ENCODE results near the gene MOB2. TPM values are rescaled to one million over a fixed set of nuclear protein-coding genes. Genes with fewer than 3 reads are reported as not detected.
A peak's percentile ranks its signal among the peaks of the same experiment; 100 is the strongest.
"Not testable (repeated sequence)": the region's sequence is repeated elsewhere in the genome, so short reads cannot be mapped to it uniquely, and the experiment has no call there.

The MOB2 gene
- total RNA-seq, 1 experiment from 2014 or later = 15.2 TPM

DNA sequence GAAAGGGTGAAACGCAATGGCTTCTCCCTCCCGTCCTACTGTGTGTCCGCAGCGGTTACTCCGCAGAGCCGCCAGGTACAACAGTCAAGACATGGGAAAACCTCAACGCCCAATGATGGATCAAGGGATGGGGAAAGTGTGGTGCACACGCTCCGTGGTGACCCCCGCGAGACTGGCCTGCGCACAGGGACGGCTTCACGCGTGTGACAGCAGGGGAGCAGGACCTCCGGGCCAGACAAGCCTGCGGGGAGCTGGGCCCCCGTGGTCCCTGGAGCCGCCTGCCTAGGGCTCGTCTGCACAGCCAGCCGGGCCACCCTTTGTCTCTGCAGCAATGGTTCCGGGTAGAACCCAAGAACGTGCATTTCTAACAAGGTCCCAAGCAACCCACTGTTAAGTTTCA lies 31.7 kb upstream of the MOB2 start:
- DNase-seq (ENCODE audit: low spot score) = no peak

DNA sequence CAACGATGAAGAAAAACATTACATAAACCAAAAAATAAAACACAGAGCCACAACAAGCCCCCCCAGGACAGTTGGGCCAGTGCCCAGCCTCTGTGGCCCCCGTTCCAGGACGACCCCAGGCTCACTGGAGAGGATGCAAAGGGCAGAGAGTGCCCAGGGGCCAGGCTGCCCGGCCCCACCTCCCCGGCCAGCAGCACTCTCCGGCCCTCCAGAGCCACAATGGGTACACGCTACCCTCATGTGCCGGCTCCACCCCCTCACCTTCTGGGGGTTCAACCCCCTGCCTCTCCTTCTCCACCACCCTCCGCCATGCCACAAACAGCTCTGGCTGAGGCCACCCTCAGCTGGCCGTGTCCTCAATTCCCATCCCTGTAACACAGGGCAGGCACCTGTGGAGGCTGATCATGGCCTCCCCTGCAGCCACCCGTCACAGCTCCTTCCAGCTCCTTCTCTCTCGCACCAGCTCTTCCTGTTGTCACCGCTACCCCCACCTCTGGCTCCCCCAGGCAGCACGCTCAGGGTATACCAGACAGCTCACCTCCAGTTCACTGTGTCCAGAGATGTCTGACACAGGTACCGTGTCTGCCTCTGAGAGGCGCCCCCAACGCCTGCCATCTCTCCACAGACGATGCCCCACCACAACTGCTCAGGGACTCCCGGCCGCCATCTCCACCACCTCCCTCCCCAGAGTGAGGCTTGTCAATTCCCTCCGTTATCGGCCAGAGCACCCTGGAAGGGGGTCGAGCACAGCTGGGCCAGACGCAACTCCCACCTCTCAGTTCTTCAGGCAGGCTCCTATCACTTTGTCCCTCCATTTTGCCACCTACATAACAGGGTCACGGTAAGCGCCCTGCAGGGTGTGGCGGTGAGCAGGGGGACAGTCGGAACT lies 30.8 kb upstream of the MOB2 start:
- DNase-seq (ENCODE audit: low spot score) = no peak

DNA sequence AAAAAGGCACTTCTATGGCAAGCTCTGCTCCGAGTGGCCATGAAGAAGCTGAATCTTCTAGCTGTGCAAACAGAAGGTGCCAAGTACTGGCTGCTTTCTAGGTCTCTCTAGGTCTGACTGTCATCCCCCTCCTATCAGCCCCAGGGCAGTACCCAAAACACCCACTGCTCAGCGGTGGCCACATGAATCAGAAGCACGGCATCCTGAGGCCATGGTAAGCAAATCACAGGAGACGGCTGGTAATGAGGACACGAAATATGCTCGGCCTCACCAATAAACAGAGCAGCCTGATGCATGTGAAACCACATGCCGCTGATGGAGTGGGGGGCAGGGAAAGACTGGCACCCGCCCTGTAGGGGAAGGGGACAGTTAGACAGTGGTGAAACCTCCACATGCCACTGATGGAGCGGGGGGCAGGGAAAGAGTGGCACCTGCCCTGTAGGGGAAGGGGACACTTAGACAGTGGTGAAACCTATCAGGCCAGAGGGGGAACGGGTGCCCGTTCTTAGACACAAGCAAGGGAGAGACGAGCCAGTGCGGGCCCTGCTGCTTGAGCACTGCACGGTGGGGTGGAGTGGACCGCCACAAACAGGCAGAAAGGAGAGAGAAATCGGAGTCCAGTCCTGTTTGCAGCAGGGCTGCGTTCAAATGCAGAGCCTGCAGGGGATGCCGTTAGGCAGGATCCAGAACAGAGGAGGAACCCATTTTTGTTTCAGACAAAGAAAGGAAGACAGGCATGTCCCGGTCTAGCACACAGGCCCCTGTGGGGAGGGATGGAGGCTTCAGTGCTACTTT lies 29.9 kb upstream of the MOB2 start:
- DNase-seq (ENCODE audit: low spot score) = peak; percentile 82

DNA sequence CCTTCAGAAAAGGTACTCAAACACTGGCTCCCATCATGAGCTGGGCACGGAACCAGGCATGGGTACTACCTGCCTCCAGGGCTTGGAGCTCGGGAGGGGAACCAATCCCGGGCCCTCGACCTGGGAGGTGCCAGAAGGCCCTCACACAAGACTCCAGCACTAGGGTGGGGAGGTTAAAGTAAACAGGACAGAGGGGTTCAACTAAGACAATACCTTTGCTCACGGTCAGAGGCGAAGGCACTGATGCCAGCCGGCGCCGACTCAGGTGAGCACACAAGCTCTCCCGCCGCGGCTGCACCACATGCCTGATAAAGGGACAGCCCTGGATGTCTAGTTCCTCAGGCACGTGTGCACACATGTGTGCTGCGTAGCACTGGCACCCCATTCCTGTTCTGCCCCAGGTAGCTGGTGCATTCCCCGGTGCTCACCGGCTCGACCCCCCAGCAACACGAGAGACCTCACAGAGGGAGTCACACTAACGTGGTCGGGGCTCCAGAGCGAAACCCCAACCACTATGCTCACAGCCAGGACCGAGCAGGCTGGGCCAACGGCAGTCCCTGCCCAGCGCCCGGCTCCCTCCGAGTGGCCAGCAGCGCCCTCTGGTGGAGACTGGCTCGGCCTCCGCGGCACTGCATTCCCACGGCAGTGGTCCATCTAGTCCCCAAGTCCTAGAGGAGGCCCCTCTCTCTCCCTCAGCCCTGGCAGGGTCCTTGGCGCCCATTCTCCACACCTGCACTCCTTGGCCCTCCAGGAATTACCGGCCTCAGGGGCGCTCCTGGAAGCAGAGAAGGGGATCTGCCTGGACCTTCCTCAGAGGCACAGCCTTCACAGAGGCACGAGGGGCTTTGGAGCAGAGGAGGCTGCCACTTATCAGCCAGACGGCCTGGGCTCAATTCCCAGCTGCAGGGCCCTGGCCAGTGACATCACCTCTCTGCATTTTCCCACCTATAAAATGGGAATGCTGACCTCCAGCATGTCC lies 28.8 kb upstream of the MOB2 start:
- DNase-seq (ENCODE audit: low spot score) = peak; percentile 54

DNA sequence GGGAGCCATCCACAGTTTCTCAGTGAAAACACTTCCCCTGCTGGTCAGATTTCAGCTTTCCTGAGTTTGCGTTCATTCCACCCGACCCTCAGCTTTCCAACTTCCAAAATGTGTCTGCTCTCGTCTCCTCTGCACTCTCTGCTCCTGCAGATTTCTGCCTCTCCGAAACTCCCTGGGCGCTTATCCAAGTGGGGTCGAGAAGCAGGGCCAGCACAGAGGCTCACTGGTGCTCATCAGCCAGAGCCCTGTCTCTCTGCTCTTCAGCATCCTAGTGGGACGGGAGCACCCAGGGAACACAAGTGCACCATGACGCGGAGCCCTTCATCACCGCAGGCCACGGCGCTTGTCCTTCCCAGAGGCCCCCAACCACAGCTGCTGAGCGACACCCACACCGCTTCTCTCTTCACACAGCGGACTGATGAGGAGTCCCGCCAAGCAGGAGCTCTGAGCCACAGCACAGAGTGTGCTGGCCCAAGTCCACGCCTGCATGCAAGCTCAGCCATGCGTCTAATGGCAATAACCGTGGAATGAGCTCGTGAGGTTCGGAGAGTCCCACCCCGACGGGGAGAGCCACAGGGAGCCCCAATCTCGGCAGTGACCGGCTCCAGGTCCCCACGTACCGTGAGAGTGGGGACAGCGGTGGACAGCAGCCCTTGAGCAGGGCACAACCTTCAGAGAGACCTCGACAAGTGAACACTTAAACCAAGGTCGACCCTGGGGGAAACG lies 27.9 kb upstream of the MOB2 start:
- DNase-seq (ENCODE audit: low spot score) = no peak

DNA sequence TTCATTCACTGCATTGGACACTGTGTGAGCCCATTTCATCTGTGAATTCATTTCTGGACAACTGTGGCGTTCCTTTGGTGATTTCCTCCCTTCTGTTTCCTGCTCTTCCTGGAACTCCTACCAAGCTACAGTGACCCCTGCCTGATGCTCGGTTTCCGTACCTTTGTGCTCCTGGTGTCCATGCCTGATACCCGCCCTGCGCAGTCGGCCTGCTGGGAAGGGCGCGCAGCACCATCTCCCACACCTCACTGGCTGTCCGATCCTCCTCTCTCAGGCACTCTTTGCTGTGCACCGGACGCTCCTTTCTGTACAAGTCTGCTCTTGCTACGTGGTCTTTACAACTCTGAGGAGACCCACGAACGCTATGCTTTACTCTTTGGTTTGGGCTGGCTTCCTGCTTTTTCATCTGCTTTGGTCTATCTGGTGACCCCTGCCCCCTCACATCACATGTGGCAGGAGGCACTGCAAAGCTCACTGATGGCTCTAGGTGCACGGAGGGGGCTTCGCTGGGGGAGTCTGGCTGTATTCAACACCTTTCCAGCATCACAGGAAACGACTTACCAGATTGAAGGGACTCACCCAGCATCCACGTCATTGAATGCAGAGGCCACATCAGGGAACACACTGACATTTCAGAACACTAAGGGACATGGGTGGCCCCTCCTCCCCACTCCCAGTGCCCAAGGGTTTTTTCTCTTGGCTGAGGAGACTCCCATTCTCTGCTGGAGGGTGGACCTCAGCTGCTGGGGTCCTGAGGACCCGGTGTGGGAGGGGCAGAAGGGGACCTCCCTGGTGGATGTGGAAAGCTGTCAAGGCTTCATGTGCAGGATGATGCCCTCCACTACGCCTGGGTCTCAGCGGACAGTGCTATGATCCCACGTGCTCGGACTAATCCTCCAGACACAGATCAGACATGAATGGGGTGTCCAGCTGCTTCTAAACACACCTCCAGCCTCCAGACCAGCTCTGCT lies 27.0 kb upstream of the MOB2 start:
- no peak for DNase-seq (ENCODE audit: low spot score)

DNA sequence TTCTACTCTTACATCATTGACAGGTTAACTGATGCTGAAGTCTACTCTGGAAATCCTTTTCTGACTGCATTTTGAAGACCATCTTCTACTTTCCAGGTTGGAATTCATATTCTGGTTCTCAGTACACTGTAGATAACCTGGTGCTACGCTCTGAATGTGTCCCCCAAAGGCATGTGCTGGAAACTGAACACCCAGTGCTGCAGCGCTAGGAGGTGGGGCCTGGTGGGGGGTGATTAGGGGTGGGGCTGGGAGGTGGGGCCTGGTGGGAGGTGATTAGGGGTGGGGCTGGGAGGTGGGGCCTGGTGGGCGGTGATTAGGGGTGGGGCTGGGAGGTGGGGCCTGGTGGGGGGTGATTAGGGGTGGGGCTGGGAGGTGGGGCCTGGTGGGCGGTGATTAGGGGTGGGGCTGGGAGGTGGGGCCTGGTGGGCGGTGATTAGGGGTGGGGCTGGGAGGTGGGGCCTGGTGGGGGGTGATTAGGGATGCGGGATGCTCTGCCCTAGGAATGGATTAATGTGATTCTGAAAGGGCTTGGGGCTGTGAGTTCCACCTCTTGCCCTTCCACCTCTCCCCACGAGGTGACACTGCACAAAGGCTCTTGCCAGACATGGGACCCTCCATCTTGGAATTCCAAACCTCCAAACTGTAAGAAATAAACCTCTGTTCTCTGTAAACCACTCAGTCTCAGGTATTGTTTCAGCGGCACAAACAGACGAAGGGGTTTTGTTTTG lies 26.1 kb upstream of the MOB2 start:
- DNase-seq (ENCODE audit: low spot score) = not testable (repeated sequence)

DNA sequence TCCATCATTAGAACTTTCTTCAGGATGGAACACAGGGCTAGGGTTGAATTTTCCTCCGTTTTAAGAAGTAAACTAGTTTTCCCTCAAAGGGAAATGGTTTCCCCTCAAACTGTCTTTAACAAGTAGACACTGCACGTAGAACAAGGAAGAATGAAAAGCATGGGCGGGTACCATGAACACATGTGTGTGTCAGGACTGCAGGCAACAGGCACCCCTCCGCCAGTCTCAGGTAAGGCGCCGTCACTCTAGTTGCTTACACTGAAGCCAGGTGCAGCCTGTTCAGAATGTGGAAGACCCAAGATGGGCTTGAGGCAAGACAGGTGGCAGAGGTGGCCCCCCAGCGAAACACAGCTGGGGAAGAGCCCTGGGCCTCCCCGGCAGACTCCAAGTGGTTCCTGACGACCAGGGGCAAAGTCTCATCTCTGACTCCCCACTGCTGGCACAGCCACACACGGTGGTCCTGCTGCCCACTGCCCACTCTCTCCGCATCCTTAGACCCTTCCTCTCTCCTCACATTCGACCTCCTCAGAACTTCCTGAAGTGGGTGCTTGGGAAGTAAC lies 25.4 kb upstream of the MOB2 start:
- DNase-seq (ENCODE audit: low spot score) = no peak

DNA sequence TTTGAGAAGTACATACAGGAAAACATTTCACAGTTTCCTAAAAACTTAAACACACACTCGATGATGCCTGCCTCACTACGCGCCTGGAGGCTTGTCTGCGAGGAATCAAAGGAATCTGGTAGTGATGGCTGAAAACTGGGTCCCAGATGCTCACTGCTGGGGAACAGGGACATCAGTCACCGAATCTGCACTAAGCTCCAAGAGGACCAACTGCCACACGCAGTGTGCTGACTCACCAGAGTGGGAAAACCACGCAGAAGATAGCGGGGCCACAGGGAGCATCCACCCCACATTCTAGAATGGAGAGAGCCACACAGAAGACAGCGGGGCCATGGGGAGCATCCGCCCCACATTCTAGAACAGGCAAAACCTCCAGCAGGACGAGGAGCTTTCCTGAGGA lies 24.3 kb upstream of the MOB2 start:
- no peak for DNase-seq (ENCODE audit: low spot score)

DNA sequence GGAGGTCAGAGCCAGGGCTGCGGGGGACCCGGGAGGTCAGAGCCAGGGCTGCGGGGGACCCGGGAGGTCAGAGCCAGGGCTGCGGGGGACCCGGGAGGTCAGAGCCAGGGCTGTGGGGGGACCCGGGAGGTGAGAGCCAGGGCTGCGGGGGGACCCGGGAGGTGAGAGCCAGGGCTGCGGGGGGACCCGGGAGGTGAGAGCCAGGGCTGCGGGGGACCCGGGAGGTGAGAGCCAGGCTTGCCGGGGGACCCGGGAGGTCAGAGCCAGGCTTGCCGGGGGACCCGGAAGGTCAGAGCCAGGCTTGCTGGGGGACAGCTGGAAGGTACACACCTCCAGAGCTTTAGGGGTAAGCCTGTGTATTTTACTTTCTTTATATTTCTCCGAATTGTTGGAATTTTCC lies 23.8 kb upstream of the MOB2 start:
- not testable (repeated sequence) for DNase-seq (ENCODE audit: low spot score)

DNA sequence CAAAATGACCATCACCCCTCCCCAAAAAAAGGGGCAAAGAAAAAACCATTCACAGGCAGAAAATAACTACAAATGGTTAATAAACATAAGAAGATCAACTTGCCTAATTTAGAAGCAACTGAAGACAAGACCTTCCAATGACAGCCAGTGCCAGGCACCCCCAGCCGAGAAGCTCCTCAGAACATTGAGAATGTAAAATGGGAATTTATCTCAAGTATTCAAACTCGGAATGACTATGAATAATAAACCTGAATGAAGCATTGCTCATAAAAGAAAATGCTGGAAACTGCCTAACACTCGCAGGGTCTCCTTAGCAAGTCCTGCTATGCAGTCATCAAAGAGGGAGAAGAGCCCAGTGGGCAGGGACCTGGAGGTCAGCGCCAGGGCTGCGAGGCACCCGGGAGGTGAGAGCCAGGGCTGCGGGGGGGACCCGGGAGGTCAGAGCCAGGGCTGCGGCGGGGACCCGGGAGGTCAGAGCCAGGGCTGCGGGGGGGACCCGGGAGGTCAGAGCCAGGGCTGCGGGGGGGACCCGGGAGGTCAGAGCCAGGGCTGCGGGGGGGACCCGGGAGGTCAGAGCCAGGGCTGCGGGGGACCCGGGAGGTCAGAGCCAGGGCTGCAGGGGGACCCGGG lies 23.2 kb upstream of the MOB2 start:
- no peak for DNase-seq (ENCODE audit: low spot score)

DNA sequence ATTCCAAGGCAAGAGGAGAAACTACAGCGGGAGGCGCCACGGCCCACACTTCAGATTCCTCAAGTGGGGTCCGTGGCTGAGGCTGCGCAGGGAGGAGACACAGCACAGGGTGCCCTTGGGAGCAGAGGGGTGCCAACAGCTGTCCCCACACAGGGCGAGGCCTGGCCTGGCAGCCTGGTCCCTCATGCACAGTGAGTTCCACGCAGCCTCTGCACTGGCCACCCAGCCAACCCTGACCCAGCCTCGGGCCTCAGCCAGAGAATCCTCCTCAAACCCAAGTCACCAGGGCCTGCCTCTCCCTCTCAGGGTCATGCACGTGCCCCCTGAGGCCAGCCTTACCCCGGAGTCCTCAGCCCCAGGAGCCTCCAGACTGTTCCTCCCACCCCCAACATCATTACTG lies 22.4 kb upstream of the MOB2 start:
- no peak for DNase-seq (ENCODE audit: low spot score)

DNA sequence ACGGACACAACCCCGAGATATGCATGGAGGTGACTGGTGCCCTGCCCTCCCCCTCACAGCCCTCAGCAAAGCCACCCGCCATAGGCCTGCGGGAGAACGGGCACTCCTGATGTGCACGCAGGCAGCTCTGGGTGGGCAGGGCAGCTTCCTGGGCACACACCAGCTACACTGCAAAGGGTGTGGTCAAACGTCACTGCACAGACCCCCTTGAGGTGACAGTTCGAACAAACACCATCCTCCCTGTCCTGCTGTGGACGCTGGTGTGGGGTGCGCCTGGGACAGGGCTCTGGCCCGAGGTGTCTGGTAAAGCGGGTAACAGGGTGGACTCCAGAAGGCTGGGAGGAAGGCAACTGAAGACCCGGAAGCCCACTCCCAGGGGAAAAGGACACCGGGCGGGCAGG lies 21.9 kb upstream of the MOB2 start:
- DNase-seq (ENCODE audit: low spot score) = no peak

DNA sequence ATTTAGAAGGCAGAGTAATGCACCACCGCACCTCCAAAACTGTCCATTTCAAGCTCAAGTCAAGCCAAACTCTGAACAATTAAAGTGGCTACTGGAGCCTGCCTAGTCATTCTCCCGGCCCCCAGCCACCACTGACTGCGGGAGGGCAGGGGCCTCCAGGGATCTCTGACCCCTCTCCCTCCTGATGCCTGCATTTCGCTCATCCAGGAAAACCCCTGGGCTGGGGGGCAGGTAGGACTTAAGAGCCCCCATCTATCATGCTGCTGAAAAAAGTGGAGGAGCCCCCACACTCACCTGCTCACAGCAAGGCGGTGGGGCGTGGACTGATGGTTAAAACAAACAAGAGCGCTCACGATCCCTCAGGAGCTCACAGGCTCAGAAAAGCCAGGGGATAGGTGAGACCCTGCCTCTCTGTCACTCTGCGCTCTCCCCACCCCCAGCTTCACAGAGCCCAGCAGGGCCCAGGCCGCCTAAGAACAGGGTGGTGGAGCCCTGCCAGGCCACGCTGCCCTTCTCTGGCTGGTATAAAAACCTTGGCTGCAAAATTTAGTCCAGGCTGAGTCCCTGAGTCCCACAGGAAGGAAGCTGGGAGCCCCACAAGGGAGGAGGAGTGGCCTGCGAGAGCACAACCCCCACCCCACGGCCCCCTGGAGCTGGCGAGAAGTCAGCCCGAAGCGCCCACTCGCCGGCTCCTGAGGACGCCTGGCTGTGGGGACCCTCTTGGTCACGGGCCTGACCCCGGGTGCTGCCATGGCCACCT lies 21.0 kb upstream of the MOB2 start:
- no peak for DNase-seq (ENCODE audit: low spot score)

DNA sequence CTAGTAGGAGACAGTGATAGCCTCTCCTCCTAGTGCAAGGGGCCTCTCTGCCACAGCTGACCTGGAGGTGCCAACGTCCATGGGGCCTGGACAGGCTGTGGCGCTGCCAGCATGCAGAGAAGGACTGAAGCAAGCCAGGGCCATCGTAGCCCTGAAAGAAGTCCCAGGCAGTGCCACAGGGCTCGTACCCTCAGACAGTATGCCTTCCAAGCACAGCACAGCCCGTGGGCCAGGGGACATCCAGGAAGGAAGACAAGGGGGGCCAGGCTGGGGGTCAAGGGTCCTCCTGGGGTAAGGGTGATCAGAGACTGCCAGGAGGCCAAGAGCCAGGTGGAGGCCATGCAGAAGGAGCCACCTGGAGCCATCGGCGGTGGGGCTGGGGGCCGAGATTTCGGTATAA lies 20.4 kb upstream of the MOB2 start:
- DNase-seq (ENCODE audit: low spot score) = no peak

DNA sequence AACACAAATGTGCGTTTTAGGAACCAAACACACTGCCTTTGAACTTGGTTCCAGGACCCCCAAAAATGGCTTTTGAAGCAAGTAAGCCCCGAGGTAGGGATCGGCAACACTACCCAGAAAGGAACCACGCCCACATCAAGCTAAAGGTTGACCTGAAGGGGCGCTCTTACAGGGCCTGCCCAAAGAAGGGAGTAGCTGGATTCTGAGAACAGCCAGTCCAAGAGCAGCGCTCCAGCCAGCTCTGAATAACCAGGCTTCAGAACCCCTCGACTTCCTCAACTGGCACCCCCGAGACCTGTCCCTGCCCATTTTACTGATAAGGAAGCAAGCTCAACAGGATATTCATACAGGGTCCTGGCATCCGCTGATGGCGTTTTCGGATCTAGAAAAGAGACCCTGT lies 18.9 kb upstream of the MOB2 start:
- DNase-seq (ENCODE audit: low spot score) = no peak

DNA sequence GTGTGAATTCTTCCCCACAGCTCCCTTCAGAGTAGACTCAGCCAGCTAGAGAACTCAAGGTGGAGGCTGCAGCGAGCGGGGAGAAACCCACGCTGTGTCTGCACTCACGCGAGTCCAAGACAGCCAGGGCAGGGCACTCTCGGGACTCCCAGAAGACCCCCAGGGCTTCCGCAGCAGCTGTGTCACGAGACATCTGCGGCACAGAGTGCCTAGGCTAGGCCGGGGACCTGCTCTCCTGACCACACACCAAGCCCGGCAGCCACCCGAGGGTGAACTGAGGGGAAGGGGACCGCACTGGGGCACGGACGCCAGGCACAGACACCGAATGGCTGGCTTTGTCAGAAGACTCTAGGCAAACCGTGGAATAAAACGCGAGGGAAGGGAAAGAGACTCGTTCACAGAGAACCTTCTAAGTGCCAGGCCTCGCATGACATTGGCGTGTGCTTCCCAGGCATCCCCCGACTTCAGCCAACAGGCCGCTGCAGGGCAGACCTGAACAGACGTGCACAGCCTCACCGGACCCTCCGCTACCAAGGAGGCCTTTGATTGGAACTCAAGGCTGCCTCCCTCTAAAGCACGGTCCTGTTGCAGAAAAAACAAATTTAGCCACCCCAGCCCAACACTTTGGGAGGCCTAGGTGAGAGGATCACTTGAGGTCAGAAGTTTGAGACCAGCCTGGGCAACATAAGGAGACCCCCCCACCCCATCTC lies 18.2 kb upstream of the MOB2 start:
- no peak for DNase-seq (ENCODE audit: low spot score)

Data from H4 (cell line).